GM12878 (cell line): ENCODE measurements around the gene FAN1. TPM values are rescaled to one million over a fixed set of nuclear protein-coding genes. Genes with fewer than 3 reads are reported as not detected.

Experiments used
- ATAC-seq: fragments of 200-7000 bp; cut with Tn5 transposase; 3 replicates; pipeline ENCODE4 v1.9.1; 2020; ENCODE audit warnings: mild to moderate bottlenecking, moderate library complexity
- BruUV-seq: library from RNA; stranded (reverse); fragments of 400-500 nt; replicated peaks from 2 replicates; lab custom pipeline; 2021; lab: Mats Ljungman, UMichigan
- CTCF ChIA-PET: fragments of 300-600 bp; sonication (Branson Sonifier 250); formaldehyde crosslinking; extraction: SDS; loops from one replicate; lab custom pipeline; 2021; ENCODE audit warnings: inconsistent platforms; lab: Yijun Ruan, JAX
- POLR2A ChIA-PET: fragments of 350-600 bp; formaldehyde crosslinking; extraction: SDS; loops from one replicate; lab custom pipeline; 2021; ENCODE audit warnings: inconsistent platforms; lab: Charles Lee
- RAD21 ChIA-PET: fragments of 300-600 bp; sonication (Branson Sonifier 250); formaldehyde crosslinking; loops from one replicate; lab custom pipeline; 2023; ENCODE audit warnings: antibody characterized with exemption; ENCODE audit not compliant: unreplicated experiment; lab: Charles Lee
- SMC1A ChIA-PET: fragments of 300-600 bp; sonication (Branson Sonifier 250); formaldehyde crosslinking; loops from one replicate; lab custom pipeline; 2023; ENCODE audit not compliant: unreplicated experiment, uncharacterized antibody; lab: Charles Lee
- DNase-seq: peaks from one replicate; pipeline ENCODE4 v3.0.0-alpha.2; 2011; ENCODE audit warnings: low read depth, low spot score
- FAIRE-seq: peaks from 3 replicates; lab custom pipeline; 2011; peaks lifted over from hg19 to GRCh38; lab: Jason Lieb, UNC
- H2AFZ ChIP-seq: 2 replicates; pipeline ENCODE4 v1.6.0; 2011; ENCODE audit warnings: low read depth, low read length, control low read depth; ENCODE audit not compliant: control insufficient read depth
- H3K27ac ChIP-seq: 2 replicates; pipeline ENCODE4 v1.5.1; 2011; ENCODE audit warnings: control low read depth; ENCODE audit not compliant: control insufficient read depth, insufficient read depth
- H3K27me3 ChIP-seq, 2 experiments: replicated peaks in 1 of 2; 2 replicates each; pipeline versions ENCODE4 v1.6.0 to v1.6.1; 2011; ENCODE audit warnings: low read length in 1 of 2; ENCODE audit not compliant: control insufficient read depth in 2 of 2, insufficient read depth in 2 of 2
- H3K36me3 ChIP-seq, 2 experiments: 2 replicates each; pipeline ENCODE4 v1.5.1; 2011; ENCODE audit warnings: low read length in 1 of 2; ENCODE audit not compliant: control insufficient read depth in 2 of 2, insufficient read depth in 2 of 2
- H3K4me1 ChIP-seq: 2 replicates; pipeline ENCODE4 v1.6.1; 2011; ENCODE audit warnings: mild to moderate bottlenecking, low read length, moderate library complexity, mixed read lengths; ENCODE audit not compliant: control insufficient read depth, insufficient read depth
- H3K4me2 ChIP-seq: 2 replicates; pipeline ENCODE4 v1.6.0; 2011; ENCODE audit warnings: control low read depth; ENCODE audit not compliant: control insufficient read depth, insufficient read depth
- H3K4me3 ChIP-seq: fragments of 200-600 bp; sonication (generic); 2 replicates; pipeline ENCODE4 v1.5.1; 2016
- H3K79me2 ChIP-seq: 2 replicates; pipeline ENCODE4 v1.6.0; 2011; ENCODE audit warnings: low read length; ENCODE audit not compliant: control insufficient read depth, insufficient read depth
- H3K9ac ChIP-seq: 2 replicates; pipeline ENCODE4 v1.8.0; 2011; ENCODE audit warnings: low read length, control low read depth, mixed read lengths; ENCODE audit not compliant: control insufficient read depth, insufficient read depth
- H3K9me3 ChIP-seq: replicated peaks from 3 replicates; pipeline ENCODE4 v1.5.1; 2011; ENCODE audit warnings: mild to moderate bottlenecking, low read length; ENCODE audit not compliant: control insufficient read depth, insufficient read depth
- H4K20me1 ChIP-seq: 2 replicates; pipeline ENCODE4 v1.6.0; 2011; ENCODE audit not compliant: control insufficient read depth, insufficient read depth
- BHLHE40 ChIP-seq, 2 experiments: fragments of 450-650 bp in 1 of 2; IDR thresholded peaks; 2 replicates each; pipeline ENCODE4 v1.6.1; 2011 to 2017; ENCODE audit warnings: low read depth in 2 of 2, borderline replicate concordance in 1 of 2, improper control_type of control experiment in 1 of 2, low read length in 1 of 2, mild to moderate bottlenecking in 1 of 2
- CBX5 ChIP-seq: sonication (generic); IDR thresholded peaks from 2 replicates; pipeline ENCODE4 v1.6.1; 2016; ENCODE audit warnings: low read depth, moderate library complexity, mild to moderate bottlenecking, inconsistent platforms
- CREB1 ChIP-seq: IDR thresholded peaks from 2 replicates; pipeline ENCODE4 v1.6.1; 2012; ENCODE audit warnings: low read depth, mild to moderate bottlenecking, inconsistent platforms
- DPF2 ChIP-seq: fragments of 450-650 bp; IDR thresholded peaks from 2 replicates; pipeline ENCODE4 v1.6.1; 2017; ENCODE audit warnings: mild to moderate bottlenecking
- FOS ChIP-seq: IDR thresholded peaks from 3 replicates; pipeline ENCODE4 v1.6.1; 2011; ENCODE audit warnings: borderline replicate concordance; ENCODE audit not compliant: insufficient read length; ENCODE audit errors: extremely low read depth
- JUND ChIP-seq: IDR thresholded peaks from 2 replicates; pipeline ENCODE4 v1.6.1; 2012; ENCODE audit warnings: low read depth, mild to moderate bottlenecking, low read length, improper control_type of control experiment, moderate library complexity
- MTA2 ChIP-seq: fragments of 450-650 bp; IDR thresholded peaks from 2 replicates; pipeline ENCODE4 v1.6.1; 2016; ENCODE audit warnings: low read depth, mild to moderate bottlenecking, moderate library complexity
- NR2C2 ChIP-seq: IDR thresholded peaks from 2 replicates; pipeline ENCODE4 v1.6.1; 2011; ENCODE audit warnings: borderline replicate concordance, low read depth; ENCODE audit not compliant: control insufficient read depth, insufficient read length
- PAX5 ChIP-seq: IDR thresholded peaks from 2 replicates; pipeline ENCODE4 v1.6.1; 2011; ENCODE audit warnings: low read depth, low read length, borderline replicate concordance
- PAX8 ChIP-seq: fragments of 450-650 bp; IDR thresholded peaks from 2 replicates; pipeline ENCODE4 v1.6.1; 2017; ENCODE audit warnings: mild to moderate bottlenecking, moderate library complexity
- SIN3A ChIP-seq: IDR thresholded peaks from 2 replicates; pipeline ENCODE4 v1.6.1; 2012; ENCODE audit warnings: low read depth, low read length, improper control_type of control experiment
- TCF12 ChIP-seq: IDR thresholded peaks from 2 replicates; pipeline ENCODE4 v1.6.1; 2011; ENCODE audit warnings: low read depth, mild to moderate bottlenecking, low read length
- YY1 ChIP-seq: IDR thresholded peaks from 2 replicates; pipeline ENCODE4 v1.6.1; 2011; ENCODE audit warnings: low read depth, mild to moderate bottlenecking, low read length
- ZNF274 ChIP-seq: IDR thresholded peaks from one replicate; pipeline ENCODE4 v1.8.0; 2011; ENCODE audit not compliant: insufficient read length, insufficient read depth
- ZNF384 ChIP-seq: IDR thresholded peaks from 2 replicates; pipeline ENCODE4 v1.6.1; 2012; ENCODE audit warnings: low read depth, mild to moderate bottlenecking, low read length, improper control_type of control experiment, borderline replicate concordance
- WGBS: methylation state at CpG from one replicate; pipeline ENCODE4 v1.1.6; 2016; ENCODE audit warnings: low lambda C conversion rate; ENCODE audit not compliant: insufficient replicate concordance, insufficient coverage; ENCODE audit errors: missing lambda C conversion rate; 5-methylcytosine and 5-hydroxymethylcytosine counted together
- in situ Hi-C: fragments of 300-500 bp; cut with MboI; formaldehyde crosslinking; loops from 9 replicates; pipeline ENCODE4 v1.14.3; 2018; ENCODE audit warnings: mixed read lengths
- intact Hi-C: fragments of 100-400 bp; cut with micrococcal nuclease; formaldehyde crosslinking; loops from one replicate; pipeline ENCODE4 v1.14.2; 2022; ENCODE audit not compliant: unreplicated experiment
- polyA plus RNA-seq, 11 experiments: library from polyadenylated mRNA; depleted of rRNA in 4 of 11; unstranded in 6 of 11; stranded (reverse) in 5 of 11; fragments of >200 nt; fragmentation: Nextera tagmentation in 4 of 11; fragmentation: Illumina TruSeq in 1 of 11; extraction: Ambion mirVana in 4 of 11; extraction: Trizol in 1 of 11; gene quantifications; 1 replicate in 1 of 11; 2 replicates in 10 of 11; pipeline versions ENCODE4 v1.2.1 to v1.2.3, GENCODE V29; 2011 to 2016; ENCODE audit warnings: inconsistent platforms in 2 of 11, missing spikeins in 2 of 11, low read depth in 1 of 11
- total RNA-seq, 4 experiments: library from RNA; depleted of rRNA in 3 of 4; stranded (reverse); fragments of >200 nt in 3 of 4; fragmentation: Illumina TruSeq in 1 of 4; extraction: Trizol in 1 of 4; gene quantifications; 2 replicates each; pipeline versions ENCODE4 v1.2.1 to v1.2.3, GENCODE V29; 2013 to 2021

FAN1 gene
- total and polyA plus RNA-seq, 10 of the 15 experiments (the other 5 are each of a cell fraction or from before 2014, with no cell fraction given) = 0.55 to 18.6 (median 12.6) TPM

DNA sequence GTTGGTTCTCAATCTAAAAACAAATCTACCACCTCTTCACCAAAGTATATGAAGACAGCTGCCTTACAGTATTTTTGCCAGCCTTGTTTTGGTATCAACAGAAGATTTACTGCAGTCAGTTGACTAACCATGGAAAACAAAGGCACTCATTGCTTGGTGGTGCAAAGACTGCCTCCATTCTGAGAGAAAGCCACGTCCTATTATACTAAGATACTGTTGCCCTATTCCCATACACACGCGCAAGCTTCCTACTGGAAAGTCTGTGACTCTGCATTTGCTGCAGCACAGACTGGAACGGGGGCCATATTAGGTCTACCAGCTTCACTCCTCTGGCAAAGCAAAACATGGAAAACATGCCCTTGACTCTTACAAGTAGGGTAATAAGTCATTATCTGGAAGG lies 69.7 kb downstream of the FAN1 start:
- no peak for FAIRE-seq
- DNase-seq = no peak
- Histone ChIP-seq H3K27me3 (no peaks in the 10 kb centered on the region), H3K27ac (no peak overlapping the region), H3K79me2 (no peaks in the 10 kb centered on the region), H3K4me3 (no peak overlapping the region), H2AFZ (no peak overlapping the region), H3K9ac (no peak overlapping the region), H3K4me2 (no peak overlapping the region), H3K9me3 (no peaks in the 10 kb centered on the region), H3K36me3 (peaks cover 2 to 3% of the 10 kb centered on the region in 2 experiments; a peak in 2 of 4 replicates), H4K20me1 (no peaks in the 10 kb centered on the region), H3K4me1 (peaks cover 14% of the 10 kb centered on the region; the same call in 1 of the 2 replicates)
- no TSS peak for BruUV-seq
- 95% methylated on average over 4 of the region's 4 CpGs for WGBS
- ATAC-seq = no peak
- intact Hi-C loops (loop anchor here (5.0 kb wide), 1 partner anchor 51 kb away; no protein-coding TSS in a partner anchor), in situ Hi-C loops (no loop called here)
- CTCF ChIA-PET = interaction anchor here (1.4 to 1.5 kb wide), 2 partner anchors 9 to 12 kb away, joined by 3 to 4 read pairs; no protein-coding TSS in a partner anchor
- POLR2A ChIA-PET = no interaction called here
- SMC1A ChIA-PET = interaction anchor here (0.8 to 3.1 kb wide), 3 partner anchors 11 to 839 kb away, joined by 3 to 22 read pairs (median 3); no protein-coding TSS in a partner anchor
- RAD21 ChIA-PET = no interaction called here
- TF ChIP-seq CREB1 (no peak), NR2C2 (no peak), MTA2 (no peak), YY1 (no peak), FOS (no peak), BHLHE40 (IDR thresholded peaks at IDR 0.05; ENCODE audit: borderline replicate concordance in 1 of 2, low read depth in 2 of 2, low read length in 1 of 2) (no peak), TCF12 (no peak), CBX5 (no peak), ZNF274 (no peak), JUND (no peak), ZNF384 (no peak), PAX5 (no peak), DPF2 (no peak), PAX8 (no peak), SIN3A (no peak)
